Ovary (tissue), 9 donors: ENCODE measurements around the gene CPD. TPM values are rescaled to one million over a fixed set of nuclear protein-coding genes. Genes with fewer than 3 reads are reported as not detected.

Experiments
- DNase-seq, 5 donors: peaks; one replicate each; pipeline ENCODE4 v3.0.0-alpha.2; 2019 to 2020
- H3K27ac ChIP-seq, 2 donors: fragments of 200-600 bp; one replicate each; pipeline versions ENCODE4 v1.5.1 to v1.8.0; 2019 to 2022
- H3K27me3 ChIP-seq: fragments of 200-600 bp; one replicate; pipeline ENCODE4 v1.8.0; 2022
- H3K36me3 ChIP-seq: fragments of 200-600 bp; sonication (generic); one replicate; pipeline ENCODE4 v1.5.1; 2019
- H3K4me1 ChIP-seq: one replicate; pipeline ENCODE4 v1.8.1; 2013; ENCODE audit warnings: mild to moderate bottlenecking, moderate library complexity; ENCODE audit not compliant: insufficient read depth
- H3K4me3 ChIP-seq: fragments of 200-600 bp; sonication (generic); one replicate; pipeline ENCODE4 v1.5.1; 2017
- H3K9me3 ChIP-seq, 2 donors: fragments of 200-600 bp in 1 of 2; sonication (generic) in 1 of 2; one replicate each; pipeline versions ENCODE4 v1.5.1 to v1.8.1; 2013 to 2019; ENCODE audit warnings: mild to moderate bottlenecking in 1 of 2, moderate library complexity in 1 of 2
- EP300 ChIP-seq: sonication (generic); formaldehyde crosslinking; IDR thresholded peaks from one replicate; pipeline ENCODE4 v1.6.1; 2017; ENCODE audit warnings: antibody characterized with exemption
- POLR2A ChIP-seq: fragments of 450-650 bp; IDR thresholded peaks from one replicate; pipeline ENCODE4 v1.6.1; 2017; ENCODE audit warnings: antibody characterized with exemption, mild to moderate bottlenecking, moderate library complexity
- WGBS, 3 donors: extraction: QIAGEN DNeasy Blood & Tissue Kit in 1 of 3; methylation state at CpG; one replicate each; pipeline versions ENCODE4 v1.1.5 to v1.1.7; 2013 to 2017; 5-methylcytosine and 5-hydroxymethylcytosine counted together
- intact Hi-C, 4 donors: fragments of 100-400 bp; cut with DNase I; formaldehyde crosslinking; loops; one replicate each; pipeline versions ENCODE4 v1.11.0 to v1.15.1; 2022 to 2023
- polyA plus RNA-seq, 2 donors: library from polyadenylated mRNA; stranded (reverse); fragments of 200-250 nt in 1 of 2; fragments of 350-450 nt in 1 of 2; fragmentation: Illumina TruSeq in 1 of 2; extraction: RNeasy Lipid Tissue Mini Kit (QIAGEN cat#74804) in 1 of 2; gene quantifications; one replicate each; pipeline ENCODE4 v1.2.3, GENCODE V29; 2013 to 2014
- total RNA-seq, 7 donors: library from RNA; depleted of rRNA in 2 of 7; stranded (reverse); fragments of >200 nt in 2 of 7; fragmentation: NEBNext Ultra II Directional in 3 of 7; extraction: Animal tissue kit (Norgen Biotek cat#: 25700) in 3 of 7; gene quantifications; one replicate each; pipeline versions ENCODE4 v1.1.0 to v1.2.4, GENCODE V29; 2016 to 2023
- TF ChIP-seq, protein P1 (sequence below), 3 donors: fragments of 450-650 bp in 2 of 3; fragments of 200-600 bp in 1 of 3; IDR thresholded peaks; one replicate each; pipeline versions ENCODE4 v1.5.1 to v1.8.0; 2016 to 2022; ENCODE audit warnings: antibody characterized with exemption in 3 of 3, mild to moderate bottlenecking in 1 of 3
- donor health status: DM: no; HTN: no; CAD: no; lungs with moderate emphysema.
- donor health status: DM: no; HTN: no; CAD: no.
- donor health status: Bipolar disorder and iron deficiency.
- donor health status: DM: yes; HTN: yes; CAD: no.
- donor health status: DM: no; HTN: no; CAD: no.
- donor health status: DM: yes; HTN: yes; CAD: no.

CPD gene
- total and polyA plus RNA-seq, 9 donors, result 8.6 to 53.8 (median 28.6) TPM

DNA sequence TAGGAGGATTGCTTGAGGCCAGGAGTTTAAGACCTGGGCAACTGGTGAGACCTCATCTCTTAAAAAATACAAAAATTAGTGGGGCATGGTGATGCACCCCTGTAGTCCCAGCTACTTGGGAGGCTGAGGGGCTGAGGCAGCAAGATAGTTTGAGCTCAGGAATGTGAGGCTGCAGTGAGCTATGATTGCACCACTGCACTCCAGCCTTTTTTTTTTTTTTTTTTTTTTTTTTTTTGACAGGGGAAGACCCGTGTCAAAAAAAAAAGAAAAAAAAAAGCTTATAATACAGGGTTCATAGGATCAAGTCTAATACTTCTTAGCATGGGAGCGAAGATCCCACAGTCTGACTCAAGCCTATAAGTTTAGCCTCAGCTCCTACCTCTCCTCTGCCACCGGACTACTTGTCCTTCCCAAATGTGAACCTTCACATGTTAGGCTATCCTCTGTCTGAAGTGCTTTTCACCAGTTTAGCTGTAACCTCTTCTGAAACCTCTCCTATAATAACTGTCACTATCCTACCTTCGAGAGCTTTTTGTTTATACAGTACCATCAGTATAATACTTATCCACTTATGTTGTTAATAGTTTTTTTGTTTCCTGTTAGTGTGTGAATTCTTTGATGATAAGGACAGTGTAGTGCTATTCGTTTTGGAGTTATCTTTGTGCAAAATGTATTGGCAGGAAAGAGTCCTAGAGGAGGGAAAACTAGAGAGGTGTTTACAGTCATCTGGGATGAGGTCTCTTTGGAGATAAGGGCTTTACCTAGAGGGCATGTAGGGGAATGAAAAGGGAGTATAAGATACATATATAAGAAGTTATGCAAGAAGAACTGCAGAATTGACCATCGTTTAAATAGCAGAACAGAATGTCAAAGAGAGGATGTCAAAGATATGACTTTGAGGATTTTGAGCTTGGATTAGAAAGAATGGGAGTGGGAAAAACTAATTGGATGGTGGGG is 15.5 kb downstream of the CPD start:
- no peak for TF ChIP-seq POLR2A
- no peak for TF ChIP-seq EP300
- TF ChIP-seq, protein P1, sequence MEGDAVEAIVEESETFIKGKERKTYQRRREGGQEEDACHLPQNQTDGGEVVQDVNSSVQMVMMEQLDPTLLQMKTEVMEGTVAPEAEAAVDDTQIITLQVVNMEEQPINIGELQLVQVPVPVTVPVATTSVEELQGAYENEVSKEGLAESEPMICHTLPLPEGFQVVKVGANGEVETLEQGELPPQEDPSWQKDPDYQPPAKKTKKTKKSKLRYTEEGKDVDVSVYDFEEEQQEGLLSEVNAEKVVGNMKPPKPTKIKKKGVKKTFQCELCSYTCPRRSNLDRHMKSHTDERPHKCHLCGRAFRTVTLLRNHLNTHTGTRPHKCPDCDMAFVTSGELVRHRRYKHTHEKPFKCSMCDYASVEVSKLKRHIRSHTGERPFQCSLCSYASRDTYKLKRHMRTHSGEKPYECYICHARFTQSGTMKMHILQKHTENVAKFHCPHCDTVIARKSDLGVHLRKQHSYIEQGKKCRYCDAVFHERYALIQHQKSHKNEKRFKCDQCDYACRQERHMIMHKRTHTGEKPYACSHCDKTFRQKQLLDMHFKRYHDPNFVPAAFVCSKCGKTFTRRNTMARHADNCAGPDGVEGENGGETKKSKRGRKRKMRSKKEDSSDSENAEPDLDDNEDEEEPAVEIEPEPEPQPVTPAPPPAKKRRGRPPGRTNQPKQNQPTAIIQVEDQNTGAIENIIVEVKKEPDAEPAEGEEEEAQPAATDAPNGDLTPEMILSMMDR (IDR thresholded peaks at IDR 0.05), result no peak
- DNase-seq, result no peak
- Histone ChIP-seq H3K9me3 (no peaks in the 10 kb centered on the region), H3K27me3 (no peaks in the 10 kb centered on the region), H3K4me1 (no peaks in the 10 kb centered on the region), H3K27ac (no peak overlapping the region), H3K36me3 (no peaks in the 10 kb centered on the region), H3K4me3 (no peak overlapping the region)
- intact Hi-C loops, result loop anchor here in 1 of 4 donors (2.0 kb wide), 1 partner anchor 63 kb away; no protein-coding TSS in a partner anchor
- WGBS, 3 donors, result 57 to 66% (median 63%) methylated on average over 6 of the region's 6 CpGs

- no peak overlapping the region for H3K4me3 ChIP-seq
- WGBS, 3 donors, result 72 to 80% (median 74%) methylated on average over 2 of the region's 2 CpGs
- no peaks in the 10 kb centered on the region for H3K36me3 ChIP-seq
- H3K27me3 ChIP-seq, result no peaks in the 10 kb centered on the region
- no peak overlapping the region for H3K27ac ChIP-seq
- no peak for DNase-seq
- H3K9me3 ChIP-seq, result no peaks in the 10 kb centered on the region
- no peak for TF ChIP-seq EP300
- TF ChIP-seq, protein P1 (IDR thresholded peaks at IDR 0.05), result no peak
- TF ChIP-seq POLR2A, result no peak
- intact Hi-C loops, result loop anchor here in 1 of 4 donors (2.0 kb wide), 1 partner anchor 61 kb away; no protein-coding TSS in a partner anchor
- H3K4me1 ChIP-seq, result no peaks in the 10 kb centered on the region
Observed at GRCh38 chr17:30395398-30396022, 16.8 kb downstream of the CPD start.

- H3K4me3 ChIP-seq, result no peak overlapping the region
- no peaks in the 10 kb centered on the region for H3K27me3 ChIP-seq
- no peaks in the 10 kb centered on the region for H3K9me3 ChIP-seq
- intact Hi-C loops, result no loop called here
- H3K4me1 ChIP-seq, result no peaks in the 10 kb centered on the region
- TF ChIP-seq, protein P1 (IDR thresholded peaks at IDR 0.05), result no peak
- TF ChIP-seq EP300 (no peak), POLR2A (no peak)
- DNase-seq, result no peak
- no peak overlapping the region for H3K27ac ChIP-seq
- no peaks in the 10 kb centered on the region for H3K36me3 ChIP-seq
- 90 to 95% (median 92%) methylated on average over 1 of the region's 1 CpG for WGBS, 3 donors
Observed at GRCh38 chr17:30396129-30396528, 17.4 kb downstream of the CPD start.

- Histone ChIP-seq H3K27ac (no peak overlapping the region), H3K4me1 (no peaks in the 10 kb centered on the region), H3K27me3 (no peaks in the 10 kb centered on the region), H3K9me3 (no peaks in the 10 kb centered on the region), H3K4me3 (no peak overlapping the region), H3K36me3 (no peaks in the 10 kb centered on the region)
- no peak for TF ChIP-seq POLR2A
- no peak for TF ChIP-seq EP300
- TF ChIP-seq, protein P1 (IDR thresholded peaks at IDR 0.05), result no peak
- no peak for DNase-seq
- WGBS, 3 donors, result 90 to 93% (median 90%) methylated on average over 4 of the region's 4 CpGs
- intact Hi-C loops, result no loop called here
Observed at GRCh38 chr17:30396612-30397011, 17.9 kb downstream of the CPD start.
